Stimulated activated CD8-positive, alpha-beta memory T cell treated with anti-CD3 and anti-CD28 coated beads, Interleukin-12 subunit alpha, Interleukin-12 subunit beta, amount 100 ng/mL, for 4 hours (primary cell): Measurements from ENCODE around the gene CIRBP.
A peak's percentile ranks its signal among the peaks of the same experiment; 100 is the strongest.

ENCODE experiments used
- DNase-seq: peaks from one replicate; pipeline ENCODE4 v3.0.0-alpha.2; 2020; ENCODE audit warnings: low read depth

Gene CIRBP

DNA sequence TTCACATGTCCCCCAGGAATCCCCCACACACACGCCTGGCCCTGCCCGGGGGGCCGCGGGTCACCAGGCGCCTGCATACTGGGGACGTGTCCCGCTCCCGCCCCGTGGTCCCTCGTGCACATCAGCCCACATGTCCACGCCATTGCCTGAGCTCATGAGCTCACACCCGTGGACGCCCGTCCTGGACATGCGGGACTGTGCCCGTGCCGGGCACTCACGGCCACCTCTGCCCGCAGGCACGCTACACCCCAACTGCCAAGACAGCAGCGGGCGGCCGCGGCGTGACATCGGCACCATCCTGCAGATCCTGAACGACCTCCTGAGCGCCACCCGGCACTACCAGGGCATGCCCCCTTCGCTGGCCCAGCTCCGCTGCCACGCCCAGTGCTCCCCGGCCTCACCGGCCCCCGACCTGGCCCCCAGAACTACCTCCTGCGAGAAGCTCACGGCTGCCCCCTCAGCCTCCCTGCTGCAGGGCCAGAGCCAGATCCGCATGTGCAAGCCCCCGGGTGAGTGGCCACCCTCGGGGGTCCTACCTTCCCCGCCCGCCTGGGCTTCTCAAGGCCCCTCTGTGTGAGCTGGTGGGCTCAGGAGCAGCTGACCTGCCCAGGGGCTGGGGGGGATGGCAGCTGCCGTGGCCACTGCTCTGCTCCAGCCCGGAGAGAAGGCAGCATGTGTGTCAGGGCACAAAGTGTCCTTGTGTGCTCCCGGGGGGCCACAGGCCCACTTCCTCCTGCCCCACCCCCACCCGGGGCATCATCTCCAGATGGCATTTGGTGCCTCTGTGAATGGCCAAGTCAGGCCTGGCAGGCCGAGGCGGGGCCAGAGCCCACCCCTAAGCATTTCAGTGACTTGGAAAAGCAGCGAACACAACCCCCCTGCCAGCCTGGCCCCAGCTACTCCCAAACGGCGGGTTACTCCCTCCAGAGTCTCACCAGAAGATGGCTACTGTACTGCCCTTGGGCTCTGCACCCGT lies 13.7 kb upstream of the CIRBP start:
- DNase-seq = no peak

GRCh38 chr19:1256646-1257474 lies 12.3 kb upstream of the CIRBP start:
- DNase-seq = no peak

- no peak for DNase-seq
These were observed 11.5 kb upstream of the CIRBP start for GRCh38 chr19:1257475-1258162.

- no peak for DNase-seq
These were observed 11.0 kb upstream of the CIRBP start for GRCh38 chr19:1258163-1258492.

DNA sequence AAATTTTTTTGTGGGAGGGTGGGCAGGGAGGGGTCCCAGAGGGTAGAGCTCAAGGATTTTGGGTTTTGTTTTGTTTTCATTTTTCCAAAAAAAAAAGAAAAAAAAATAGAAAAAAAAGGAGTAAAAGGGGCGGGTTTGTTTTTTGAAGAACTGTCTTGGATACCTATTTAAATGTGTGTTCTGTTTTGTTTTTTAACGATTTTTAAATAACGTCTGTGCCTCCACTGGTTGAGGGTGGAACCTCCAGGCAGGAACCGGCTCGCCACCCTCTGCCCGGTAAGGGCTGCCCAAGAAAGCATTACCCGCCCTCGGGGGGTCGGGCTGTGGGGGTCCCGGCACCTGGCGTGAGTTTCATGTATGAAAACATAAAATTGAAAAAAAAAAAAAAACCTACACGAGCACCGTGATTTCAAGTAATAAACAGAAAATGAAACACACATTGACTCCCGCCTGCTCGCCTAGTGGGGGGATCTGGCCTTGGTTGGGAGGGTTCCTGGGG lies 10.4 kb upstream of the CIRBP start:
- DNase-seq = no peak

- peak; percentile 60 for DNase-seq
These were observed 9.8 kb upstream of the CIRBP start for GRCh38 chr19:1259206-1259875.

DNA sequence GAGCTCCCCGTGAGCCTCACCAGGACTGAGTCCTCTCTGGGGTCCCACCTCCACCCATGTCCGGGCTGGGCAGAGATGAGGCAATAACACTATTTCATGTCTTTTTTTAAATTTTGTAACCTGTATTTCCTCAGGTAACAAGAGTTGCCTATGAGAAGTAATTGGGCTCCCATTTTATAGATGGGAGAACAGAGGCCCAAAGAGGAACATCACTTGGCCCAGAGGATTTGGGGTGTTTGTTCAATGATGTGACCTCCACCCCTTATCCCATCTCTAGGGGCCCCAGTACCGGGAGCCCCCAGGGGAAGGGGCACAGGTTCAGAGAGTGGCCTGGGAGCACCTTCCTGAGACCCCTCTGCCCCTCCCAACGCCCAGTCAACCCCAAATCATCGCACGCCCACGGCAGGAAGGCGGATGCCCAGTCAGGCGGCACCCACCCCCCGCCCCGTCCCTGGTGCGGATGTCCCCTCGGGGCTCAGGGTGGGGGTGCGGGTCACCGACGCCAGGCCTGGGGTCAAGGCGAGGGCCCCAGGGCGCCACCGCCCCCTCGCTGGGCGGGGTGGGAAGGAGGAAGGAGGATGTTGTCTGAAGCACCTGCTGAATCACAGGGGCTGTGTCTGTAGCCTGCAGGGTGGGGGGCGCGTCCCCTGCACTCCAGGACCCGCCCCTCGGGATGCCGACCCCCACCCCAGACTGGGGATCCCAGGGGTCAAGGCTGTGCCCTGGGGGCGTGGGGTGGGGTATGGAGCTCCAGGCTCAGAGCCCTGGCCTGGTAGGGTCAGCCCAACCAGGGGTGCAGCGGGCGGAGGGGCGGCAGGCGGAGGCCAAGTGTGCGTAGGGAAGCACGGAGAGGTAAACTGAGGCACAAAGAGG lies 9.0 kb upstream of the CIRBP start:
- peak; percentile 48 for DNase-seq

- peak; percentile 97 for DNase-seq
These were observed 8.2 kb upstream of the CIRBP start for GRCh38 chr19:1260749-1261537.

GRCh38 chr19:1261538-1261797 lies 7.7 kb upstream of the CIRBP start:
- no peak for DNase-seq

GRCh38 chr19:1261798-1262622 lies 7.1 kb upstream of the CIRBP start:
- no peak for DNase-seq

DNA sequence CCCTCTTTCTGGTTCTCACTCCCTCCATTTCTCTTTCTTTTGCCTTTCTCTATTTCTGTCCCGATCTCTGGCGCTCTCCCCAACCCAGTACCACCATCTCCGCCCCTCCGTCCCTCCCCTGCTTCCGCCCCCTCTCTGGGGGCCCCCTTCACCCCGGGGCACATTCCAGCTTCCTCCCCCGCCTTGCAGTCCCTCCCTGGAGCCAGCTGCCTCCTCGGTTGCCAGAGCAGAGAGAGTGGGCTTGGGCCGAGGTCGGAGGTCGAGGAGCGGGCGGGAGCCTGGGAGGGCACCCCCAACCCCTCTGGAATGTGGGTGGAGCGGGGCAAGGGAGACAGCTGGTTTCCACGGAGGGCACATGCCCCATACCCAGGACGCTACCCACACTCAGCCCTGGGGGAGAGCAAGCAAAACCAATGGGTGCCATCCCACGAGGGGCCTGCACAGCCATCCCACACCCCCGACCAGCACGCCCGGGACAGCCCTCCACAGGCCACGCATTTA lies 6.5 kb upstream of the CIRBP start:
- no peak for DNase-seq

- no peak for DNase-seq
These were observed 5.9 kb upstream of the CIRBP start for GRCh38 chr19:1263188-1263587.

DNA sequence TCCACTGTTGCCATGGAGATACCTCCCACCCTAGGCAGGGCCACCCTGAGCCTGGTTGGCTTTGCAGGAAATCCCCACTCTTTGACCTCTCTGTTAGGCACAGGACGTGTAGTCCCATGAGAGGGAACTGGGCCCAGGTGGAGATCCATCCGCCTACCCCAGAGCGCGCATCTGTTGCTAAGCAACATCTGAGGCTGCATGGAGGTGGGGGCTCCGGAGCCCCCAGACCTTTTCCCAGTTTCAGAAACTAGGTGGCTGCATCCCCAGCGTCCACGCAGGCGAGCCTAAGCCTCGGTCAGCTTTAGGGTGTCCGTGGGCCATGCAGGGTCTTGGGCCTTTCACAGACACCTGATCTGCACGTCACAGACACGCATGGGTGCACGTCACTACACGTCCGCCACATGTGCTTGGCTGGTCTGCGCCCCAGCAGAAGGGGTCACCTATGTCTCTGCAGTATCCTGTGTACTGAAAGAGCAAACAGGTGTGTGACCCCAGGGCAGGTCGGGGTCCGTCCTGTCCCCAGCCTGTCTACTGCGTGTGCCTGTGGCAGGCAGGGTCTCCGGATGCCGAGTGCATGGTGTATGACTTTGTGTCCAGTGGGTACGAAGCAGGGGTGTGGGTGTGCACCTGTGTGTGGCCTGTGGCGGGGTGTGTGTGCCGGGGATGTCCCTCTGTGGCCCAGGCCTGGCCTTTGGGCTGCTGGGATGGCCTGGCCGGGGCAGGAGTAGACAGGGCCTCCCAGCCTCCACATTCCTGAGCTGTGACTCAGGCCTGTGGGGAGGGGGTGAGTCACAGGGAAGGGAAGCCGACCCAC lies 4.1 kb upstream of the CIRBP start:
- no peak for DNase-seq

GRCh38 chr19:1265615-1266128 lies 3.5 kb upstream of the CIRBP start:
- no peak for DNase-seq

- peak; percentile 81 for DNase-seq
These were observed 2.8 kb upstream of the CIRBP start for GRCh38 chr19:1266129-1266915.

DNA sequence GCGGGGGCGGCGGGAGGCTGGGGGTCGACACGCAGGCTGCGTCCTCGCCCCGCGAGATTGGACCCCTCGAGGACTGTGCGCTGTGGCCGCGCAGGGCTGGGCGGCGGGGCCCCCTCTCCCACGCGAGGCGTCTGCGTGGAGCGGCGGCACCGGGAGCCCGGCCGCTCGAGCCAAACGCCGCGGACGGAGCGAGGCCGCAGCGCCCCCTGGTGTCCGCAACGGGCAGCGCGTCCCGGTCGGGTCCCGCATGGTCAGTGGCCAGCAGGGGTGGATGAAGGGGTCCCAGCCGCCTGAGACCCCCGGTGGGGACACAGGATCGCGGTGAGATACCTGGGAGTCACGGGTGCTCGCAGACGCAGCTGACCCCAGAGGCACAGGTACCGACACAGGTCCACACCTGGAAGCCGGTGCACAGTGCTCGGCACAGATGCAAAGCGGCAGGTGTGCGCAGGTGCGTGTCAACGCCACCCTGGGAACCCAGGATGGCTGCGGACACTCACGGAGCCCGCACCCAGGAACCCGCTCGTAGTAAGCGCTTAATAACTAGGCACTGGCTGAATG lies 2.1 kb upstream of the CIRBP start:
- DNase-seq = peak; percentile 62
